Adipocyte (in vitro differentiated cells): Measurements from ENCODE around the gene CFB.
"Not testable (repeated sequence)": the region's sequence is repeated elsewhere in the genome, so short reads cannot be mapped to it uniquely, and the experiment has no call there.

Experiments used
- DNase-seq: peaks from one replicate; pipeline ENCODE4 v3.0.0-alpha.2; 2015; ENCODE audit warnings: low read depth
- H3K27me3 ChIP-seq: replicated peaks from 2 replicates; pipeline ENCODE4 v1.7.0; 2013; ENCODE audit warnings: mild to moderate bottlenecking, low read length, moderate library complexity; ENCODE audit not compliant: control insufficient read depth, insufficient read depth
- H3K36me3 ChIP-seq: 2 replicates; pipeline ENCODE4 v1.7.0; 2013; ENCODE audit warnings: low read length, mild to moderate bottlenecking, moderate library complexity; ENCODE audit not compliant: control insufficient read depth, insufficient read depth, severe bottlenecking
- H3K4me1 ChIP-seq: 2 replicates; pipeline ENCODE4 v1.7.0; 2013; ENCODE audit warnings: mild to moderate bottlenecking, low read length, moderate library complexity; ENCODE audit not compliant: control insufficient read depth, insufficient read depth
- H3K4me3 ChIP-seq: 2 replicates; pipeline ENCODE4 v1.7.0; 2013; ENCODE audit warnings: mild to moderate bottlenecking, low read length, moderate library complexity
- H3K9ac ChIP-seq: 2 replicates; pipeline ENCODE4 v1.7.0; 2013; ENCODE audit warnings: mild to moderate bottlenecking, low read length, moderate library complexity
- H3K9me3 ChIP-seq: 2 replicates; pipeline ENCODE4 v1.7.0; 2013; ENCODE audit warnings: mild to moderate bottlenecking, low read length, moderate library complexity; ENCODE audit not compliant: control insufficient read depth

Gene CFB

DNA sequence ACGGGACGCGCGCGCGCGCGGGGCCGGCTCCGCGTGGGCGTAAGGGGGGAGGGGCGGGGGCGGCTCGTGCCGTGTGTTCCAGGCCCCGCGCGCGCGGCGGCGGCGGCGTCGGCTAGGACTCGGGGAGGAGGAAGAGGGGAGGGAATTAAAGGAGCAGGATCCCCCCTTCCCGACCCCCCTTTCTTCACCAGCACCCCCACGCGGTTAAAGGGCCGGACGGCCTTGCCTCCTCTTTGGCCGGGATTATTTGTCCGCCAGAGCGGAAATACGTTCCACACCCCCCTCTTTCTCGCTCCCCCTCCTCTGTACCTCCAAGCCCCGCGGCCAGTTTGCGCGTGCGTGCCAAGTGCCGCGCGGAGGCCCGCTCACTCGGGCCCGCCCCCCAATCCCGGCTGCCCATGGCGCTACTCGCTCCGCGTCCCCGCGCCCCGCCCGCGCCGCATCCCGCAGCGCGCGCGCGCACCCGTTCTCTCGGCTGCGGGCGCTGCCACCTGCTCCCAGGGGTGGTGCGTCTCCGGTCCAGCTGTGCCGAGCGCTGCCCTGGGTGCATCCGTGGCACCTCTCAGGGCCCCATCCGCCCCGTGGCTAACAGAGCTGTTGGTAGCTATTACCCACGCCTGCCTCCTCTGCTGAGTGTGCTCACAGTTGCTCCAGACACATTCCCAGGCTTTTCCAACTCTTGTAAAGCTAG lies 43.8 kb upstream of the CFB start, which contains the start of gene ZBTB12:
TSS of gene ZBTB12 (minus strand) at position 134 of the 691 bp plus-strand sequence. CDS start 781 bp downstream, outside the sequence.
- peak within 1 kb of the TSS; percentile 82 for H3K4me3 ChIP-seq
- no peaks in the 10 kb centered on the region for H3K9me3 ChIP-seq
- peaks cover 31% of the 10 kb centered on the region for H3K4me1 ChIP-seq
- DNase-seq: peak; percentile 98
- H3K27me3 ChIP-seq: no peaks in the 10 kb centered on the region
- peak within 1 kb of the TSS; percentile 82 for H3K9ac ChIP-seq
- H3K36me3 ChIP-seq: no peaks in the 10 kb centered on the region

- DNase-seq: no peak
- Histone ChIP-seq H3K27me3 (no peaks in the 10 kb centered on the region), H3K9ac (peak overlapping the region; percentile 34), H3K36me3 (no peaks in the 10 kb centered on the region), H3K9me3 (no peaks in the 10 kb centered on the region), H3K4me3 (no peak overlapping the region), H3K4me1 (peaks cover 38% of the 10 kb centered on the region)
Measured at GRCh38 chr6:31903957-31904356, 41.9 kb upstream of the CFB start.

GRCh38 chr6:31905041-31905440 lies 40.9 kb upstream of the CFB start:
- H3K9me3 ChIP-seq: no peaks in the 10 kb centered on the region
- no peaks in the 10 kb centered on the region for H3K27me3 ChIP-seq
- peaks cover 39% of the 10 kb centered on the region for H3K4me1 ChIP-seq
- no peaks in the 10 kb centered on the region for H3K36me3 ChIP-seq
- no peak overlapping the region for H3K4me3 ChIP-seq
- DNase-seq: no peak
- H3K9ac ChIP-seq: no peak overlapping the region

GRCh38 chr6:31906122-31906521 lies 39.8 kb upstream of the CFB start:
- Histone ChIP-seq H3K9me3 (no peaks in the 10 kb centered on the region), H3K4me1 (peaks cover 42% of the 10 kb centered on the region), H3K9ac (no peak overlapping the region), H3K36me3 (no peaks in the 10 kb centered on the region), H3K27me3 (no peaks in the 10 kb centered on the region), H3K4me3 (no peak overlapping the region)
- DNase-seq: no peak

DNA sequence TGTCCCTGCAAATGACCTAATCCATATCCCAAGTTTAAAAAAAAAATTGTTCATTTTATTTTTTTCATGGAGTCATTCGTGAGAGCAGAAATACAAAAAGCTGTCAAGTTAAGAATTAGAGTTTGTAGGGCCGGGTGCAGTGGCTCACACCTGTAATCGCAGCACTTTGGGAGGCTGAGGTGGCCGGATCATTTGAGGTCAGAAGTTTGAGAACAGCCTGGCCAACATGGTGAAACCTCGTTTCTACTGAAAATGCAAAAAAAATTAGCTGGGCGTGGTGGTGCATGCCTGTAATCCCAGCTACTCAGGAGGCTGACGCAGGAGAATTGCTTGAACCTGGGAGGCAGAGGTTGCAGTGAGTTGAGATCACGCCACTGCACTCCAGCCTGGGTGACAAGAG lies 39.2 kb upstream of the CFB start:
- not testable (repeated sequence) for H3K4me3 ChIP-seq, H3K9ac ChIP-seq, H3K36me3 ChIP-seq, H3K9me3 ChIP-seq, H3K27me3 ChIP-seq, DNase-seq
- peaks cover 43% of the 10 kb centered on the region for H3K4me1 ChIP-seq

DNA sequence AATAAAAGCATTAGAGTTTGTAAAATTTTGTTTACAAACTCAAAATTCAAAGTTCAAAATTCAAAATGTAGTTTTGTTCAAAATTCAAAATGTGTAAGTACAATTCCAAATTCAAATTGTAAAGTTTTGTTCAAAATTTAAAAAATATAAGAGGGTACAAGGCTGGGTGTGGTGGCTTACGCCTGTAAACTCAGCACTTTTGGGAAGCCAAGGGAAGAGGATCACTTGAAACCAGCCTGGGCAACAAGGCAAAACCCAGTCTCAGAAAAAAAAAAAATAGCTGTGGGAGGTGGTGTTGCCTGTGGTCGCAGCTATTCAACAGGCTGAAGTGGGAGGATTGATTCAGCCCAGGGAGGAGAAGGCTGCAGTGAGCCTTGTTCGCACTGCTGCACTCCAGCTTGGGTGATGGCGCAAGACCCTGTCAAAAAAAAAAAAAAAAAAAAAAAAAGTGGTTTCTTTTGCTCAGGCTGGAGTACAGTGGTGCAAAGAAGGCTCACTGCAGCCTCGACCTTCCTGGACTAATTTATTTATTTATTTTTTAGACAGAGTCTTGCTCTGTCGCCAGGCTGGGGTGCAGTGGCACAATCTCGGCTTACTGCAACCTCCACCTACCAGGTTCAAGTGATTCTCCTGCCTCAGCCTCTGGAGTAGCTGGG lies 38.6 kb upstream of the CFB start:
- no peak overlapping the region for H3K4me3 ChIP-seq
- H3K9ac ChIP-seq: peak overlapping the region; percentile 67
- no peaks in the 10 kb centered on the region for H3K36me3 ChIP-seq
- H3K4me1 ChIP-seq: peaks cover 47% of the 10 kb centered on the region
- H3K9me3 ChIP-seq: no peaks in the 10 kb centered on the region
- no peaks in the 10 kb centered on the region for H3K27me3 ChIP-seq
- DNase-seq: peak; percentile 67

DNA sequence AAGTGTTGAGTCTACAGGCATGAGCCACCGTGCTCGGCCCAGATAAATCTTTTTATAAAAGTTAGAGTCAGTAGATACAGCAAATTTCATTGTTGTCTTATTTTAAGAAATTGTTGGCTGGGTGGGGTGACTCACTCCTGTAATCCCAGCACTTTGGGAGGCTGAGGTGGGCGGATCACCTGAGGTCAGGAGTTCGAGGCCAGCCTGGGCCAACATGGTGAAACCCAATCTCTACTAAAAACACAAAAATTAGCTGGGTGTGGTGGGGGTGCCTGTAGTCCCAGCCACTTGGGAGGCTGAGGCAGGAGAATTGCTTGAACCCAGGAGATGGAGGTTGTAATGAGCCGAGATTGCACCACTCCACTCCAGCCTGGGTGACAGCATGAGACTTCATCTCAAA lies 37.6 kb upstream of the CFB start:
- not testable (repeated sequence) for DNase-seq, H3K36me3 ChIP-seq, H3K9me3 ChIP-seq, H3K4me3 ChIP-seq, H3K9ac ChIP-seq, H3K27me3 ChIP-seq
- peaks cover 38% of the 10 kb centered on the region for H3K4me1 ChIP-seq

DNA sequence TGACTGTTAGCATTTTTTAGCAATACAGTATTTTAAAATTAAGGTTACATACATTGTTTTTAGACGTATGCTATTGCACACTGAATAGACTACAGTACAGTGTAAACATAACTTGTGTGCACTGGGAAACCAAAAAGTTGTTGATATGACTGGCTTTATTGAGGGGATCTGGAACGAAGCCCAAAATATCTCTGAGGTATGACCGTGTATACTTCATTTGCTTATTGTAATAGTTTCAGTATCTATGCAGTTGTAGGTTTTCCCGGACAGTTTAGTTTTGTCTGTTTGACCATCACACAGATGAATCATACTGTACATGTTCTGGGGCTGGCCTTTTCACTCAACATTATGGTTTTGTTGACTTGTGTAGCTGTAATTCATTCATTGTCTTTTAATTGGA lies 37.1 kb upstream of the CFB start:
- Histone ChIP-seq H3K27me3 (no peaks in the 10 kb centered on the region), H3K36me3 (no peaks in the 10 kb centered on the region), H3K4me3 (no peak overlapping the region), H3K9ac (no peak overlapping the region), H3K9me3 (no peaks in the 10 kb centered on the region), H3K4me1 (peaks cover 34% of the 10 kb centered on the region)
- peak; percentile 41 for DNase-seq

DNA sequence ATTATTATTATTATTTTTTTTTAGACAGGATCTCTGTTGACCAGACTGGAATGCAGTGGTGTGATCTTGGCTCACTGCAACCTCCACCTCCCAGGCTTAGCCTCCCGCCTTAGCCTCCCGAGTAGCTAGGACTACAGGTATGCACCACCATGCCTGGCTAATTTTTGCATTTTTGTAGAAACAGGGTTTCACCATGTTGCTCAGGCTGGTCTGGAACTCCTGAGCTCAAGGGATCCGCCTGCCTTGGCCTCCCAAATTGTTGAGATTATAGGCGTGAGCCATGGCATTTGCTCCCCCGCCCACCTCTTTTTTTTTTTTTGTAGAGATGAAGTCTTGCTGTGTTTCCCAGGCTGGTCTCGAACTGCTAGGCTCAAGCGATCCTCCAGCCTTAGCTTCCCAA lies 36.6 kb upstream of the CFB start:
- not testable (repeated sequence) for H3K27me3 ChIP-seq, H3K36me3 ChIP-seq, DNase-seq, H3K9ac ChIP-seq, H3K9me3 ChIP-seq, H3K4me3 ChIP-seq
- H3K4me1 ChIP-seq: peaks cover 31% of the 10 kb centered on the region

GRCh38 chr6:31911826-31912585 lies 33.9 kb upstream of the CFB start:
- H3K9ac ChIP-seq: no peak overlapping the region
- no peak overlapping the region for H3K4me3 ChIP-seq
- H3K4me1 ChIP-seq: peaks cover 29% of the 10 kb centered on the region
- DNase-seq: no peak
- no peaks in the 10 kb centered on the region for H3K36me3 ChIP-seq
- no peaks in the 10 kb centered on the region for H3K27me3 ChIP-seq
- no peaks in the 10 kb centered on the region for H3K9me3 ChIP-seq

GRCh38 chr6:31915351-31915750 lies 30.5 kb upstream of the CFB start:
- no peaks in the 10 kb centered on the region for H3K27me3 ChIP-seq
- no peak overlapping the region for H3K4me3 ChIP-seq
- no peak for DNase-seq
- H3K9ac ChIP-seq: no peak overlapping the region
- no peaks in the 10 kb centered on the region for H3K9me3 ChIP-seq
- H3K36me3 ChIP-seq: no peaks in the 10 kb centered on the region
- H3K4me1 ChIP-seq: peaks cover 11% of the 10 kb centered on the region
